OCI-LY7 (cell line): ENCODE results near the gene CTNNBIP1. TPM values are rescaled to one million over a fixed set of nuclear protein-coding genes. Genes with fewer than 3 reads are reported as not detected.
A peak's percentile ranks its signal among the peaks of the same experiment; 100 is the strongest.

Experiments used
- BruUV-seq: library from RNA; stranded (reverse); fragments of 400-500 nt; replicated peaks from 2 replicates; lab custom pipeline; 2021; lab: Mats Ljungman, UMichigan
- CTCF ChIA-PET: fragments of 300-600 bp; sonication (Branson Sonifier 250); formaldehyde crosslinking; loops from one replicate; lab custom pipeline; 2022; ENCODE audit warnings: antibody characterized with exemption; ENCODE audit not compliant: unreplicated experiment; lab: Charles Lee
- POLR2A ChIA-PET: fragments of 300-600 bp; sonication (Branson Sonifier 250); formaldehyde crosslinking; loops from one replicate; lab custom pipeline; 2022; ENCODE audit warnings: antibody characterized with exemption; lab: Charles Lee
- DNase-seq: peaks from one replicate; pipeline ENCODE4 v3.0.0-alpha.2; 2015; ENCODE audit warnings: low spot score
- H2AFZ ChIP-seq: fragments of 200-600 bp; sonication (generic), shearing (Covaris generic); 2 replicates; pipeline ENCODE4 v1.6.1; 2014; ENCODE audit warnings: mild to moderate bottlenecking, antibody characterized with exemption, low read length, moderate library complexity
- H3K27ac ChIP-seq: fragments of 200-600 bp; sonication (generic); 2 replicates; pipeline ENCODE4 v1.5.1; 2014; ENCODE audit warnings: mixed run types, low read depth, mild to moderate bottlenecking, moderate library complexity, low read length, inconsistent platforms; ENCODE audit not compliant: poor library complexity, severe bottlenecking
- H3K36me3 ChIP-seq: fragments of 200-600 bp; sonication (generic); 2 replicates; pipeline ENCODE4 v1.6.1; 2014; ENCODE audit warnings: mild to moderate bottlenecking, antibody characterized with exemption, low read length, moderate library complexity, mixed read lengths; ENCODE audit not compliant: insufficient read depth
- H3K4me1 ChIP-seq: fragments of 200-600 bp; sonication (generic); 2 replicates; pipeline ENCODE4 v1.5.1; 2014; ENCODE audit warnings: mild to moderate bottlenecking, low read length; ENCODE audit not compliant: insufficient read depth, poor library complexity, severe bottlenecking
- H3K4me2 ChIP-seq: fragments of 200-600 bp; sonication (generic); 2 replicates; pipeline ENCODE4 v1.6.1; 2014; ENCODE audit warnings: mild to moderate bottlenecking, low read length
- H3K4me3 ChIP-seq: fragments of 200-600 bp; sonication (generic); 2 replicates; pipeline ENCODE4 v1.5.1; 2014; ENCODE audit warnings: mild to moderate bottlenecking, low read depth, low read length; ENCODE audit not compliant: poor library complexity, severe bottlenecking
- H3K79me2 ChIP-seq: fragments of 200-600 bp; sonication (generic); 2 replicates; pipeline ENCODE4 v1.6.1; 2016; ENCODE audit warnings: low read depth, mild to moderate bottlenecking, low read length, moderate library complexity, mixed read lengths; ENCODE audit not compliant: insufficient read depth
- H3K9me2 ChIP-seq: fragments of 200-600 bp; sonication (generic); 2 replicates; pipeline ENCODE4 v1.6.1; 2016; ENCODE audit warnings: mild to moderate bottlenecking, low read length, mixed read lengths; ENCODE audit not compliant: insufficient read depth
- H3K9me3 ChIP-seq: fragments of 200-600 bp; sonication (generic); 2 replicates; pipeline ENCODE4 v1.6.1; 2014; ENCODE audit warnings: mild to moderate bottlenecking, mixed run types, low read length, mixed read lengths
- H4K20me1 ChIP-seq: fragments of 200-600 bp; sonication (generic); 2 replicates; pipeline ENCODE4 v1.6.1; 2014; ENCODE audit warnings: mild to moderate bottlenecking, antibody characterized with exemption, low read length, moderate library complexity, mixed read lengths; ENCODE audit not compliant: insufficient read depth
- CTCF ChIP-seq: fragments of 200-600 bp; sonication (generic); conservative IDR thresholded peaks from 2 replicates; pipeline ENCODE4 v1.5.1; 2014; ENCODE audit warnings: mild to moderate bottlenecking, antibody characterized with exemption, low read length, moderate library complexity, mixed read lengths
- EZH2phosphoT487 ChIP-seq: fragments of 200-600 bp; sonication (generic); IDR thresholded peaks from 2 replicates; pipeline ENCODE4 v1.6.1; 2018; ENCODE audit warnings: low read depth, borderline replicate concordance, mild to moderate bottlenecking, mixed run types, antibody characterized with exemption, low read length, moderate library complexity, mixed read lengths
- intact Hi-C: fragments of 100-400 bp; cut with micrococcal nuclease; formaldehyde crosslinking; loops from one replicate; pipeline ENCODE4 v1.10.0; 2022; ENCODE audit not compliant: unreplicated experiment
- total RNA-seq, 2 experiments: library from RNA; depleted of rRNA in 1 of 2; stranded (reverse); fragments of >200 nt in 1 of 2; shearing (Covaris generic) in 1 of 2; gene quantifications; 2 replicates each; pipeline ENCODE4 v1.2.3, GENCODE V29; 2014 to 2022

Gene CTNNBIP1
- total RNA-seq, 2 experiments from 2014 or later, result 14.7 to 17.4 TPM

- no peaks in the 10 kb centered on the region for H4K20me1 ChIP-seq
- ChIA-PET POLR2A (interaction anchor here (1.3 kb wide), 1 partner anchor 15 kb away, joined by 8 read pairs; no protein-coding TSS in a partner anchor), CTCF (no interaction called here)
- H3K4me3 ChIP-seq, result no peak overlapping the region
- H3K9me2 ChIP-seq, result no peaks in the 10 kb centered on the region
- intact Hi-C loops, result no loop called here
- peak overlapping the region; percentile 38; the same call in 1 of the 2 replicates for H2AFZ ChIP-seq
- no peaks in the 10 kb centered on the region for H3K79me2 ChIP-seq
- TF ChIP-seq EZH2phosphoT487 (no peak), CTCF (no peak)
- H3K4me2 ChIP-seq, result peak overlapping the region; percentile 11; the same call in 1 of the 2 replicates
- DNase-seq, result no peak
- H3K4me1 ChIP-seq, result peaks cover 35% of the 10 kb centered on the region
- no TSS peak for BruUV-seq
- no peaks in the 10 kb centered on the region for H3K36me3 ChIP-seq
- H3K9me3 ChIP-seq, result no peaks in the 10 kb centered on the region
- no peak overlapping the region for H3K27ac ChIP-seq
These were observed 66.5 kb downstream of the CTNNBIP1 start for GRCh38 chr1:9843576-9843945.

- Histone ChIP-seq H3K4me1 (peaks cover 29% of the 10 kb centered on the region), H4K20me1 (no peaks in the 10 kb centered on the region), H3K4me3 (no peak overlapping the region), H3K9me3 (no peaks in the 10 kb centered on the region), H3K36me3 (no peaks in the 10 kb centered on the region), H2AFZ (no peak overlapping the region; the same call in 1 of the 2 replicates), H3K9me2 (no peaks in the 10 kb centered on the region), H3K79me2 (no peaks in the 10 kb centered on the region), H3K27ac (no peak overlapping the region), H3K4me2 (peak overlapping the region; percentile 11; the same call in 1 of the 2 replicates)
- ChIA-PET CTCF (no interaction called here), POLR2A (interaction anchor here (0.6 to 1.3 kb wide), 2 partner anchors 15 to 24 kb away, joined by 3 to 8 read pairs; no protein-coding TSS in a partner anchor)
- TF ChIP-seq EZH2phosphoT487 (no peak), CTCF (no peak)
- intact Hi-C loops, result no loop called here
- BruUV-seq, result no TSS peak
- no peak for DNase-seq
These were observed 67.1 kb downstream of the CTNNBIP1 start for GRCh38 chr1:9842781-9843575.
